22Rv1 (cell line): ENCODE data around the gene RWDD2A.

Experiments
- ZFX ChIP-seq: fragments of 450-650 bp; IDR thresholded peaks from 2 replicates; pipeline ENCODE4 v1.6.1; 2017; ENCODE audit warnings: antibody characterized with exemption, borderline replicate concordance
- TF ChIP-seq, protein P1 (sequence below): fragments of 450-650 bp; IDR thresholded peaks from 2 replicates; pipeline ENCODE4 v1.5.1; 2017; ENCODE audit warnings: mild to moderate bottlenecking

GRCh38 chr6:83190626-83191025 lies 2.5 kb upstream of the RWDD2A start:
- TF ChIP-seq, protein P1, sequence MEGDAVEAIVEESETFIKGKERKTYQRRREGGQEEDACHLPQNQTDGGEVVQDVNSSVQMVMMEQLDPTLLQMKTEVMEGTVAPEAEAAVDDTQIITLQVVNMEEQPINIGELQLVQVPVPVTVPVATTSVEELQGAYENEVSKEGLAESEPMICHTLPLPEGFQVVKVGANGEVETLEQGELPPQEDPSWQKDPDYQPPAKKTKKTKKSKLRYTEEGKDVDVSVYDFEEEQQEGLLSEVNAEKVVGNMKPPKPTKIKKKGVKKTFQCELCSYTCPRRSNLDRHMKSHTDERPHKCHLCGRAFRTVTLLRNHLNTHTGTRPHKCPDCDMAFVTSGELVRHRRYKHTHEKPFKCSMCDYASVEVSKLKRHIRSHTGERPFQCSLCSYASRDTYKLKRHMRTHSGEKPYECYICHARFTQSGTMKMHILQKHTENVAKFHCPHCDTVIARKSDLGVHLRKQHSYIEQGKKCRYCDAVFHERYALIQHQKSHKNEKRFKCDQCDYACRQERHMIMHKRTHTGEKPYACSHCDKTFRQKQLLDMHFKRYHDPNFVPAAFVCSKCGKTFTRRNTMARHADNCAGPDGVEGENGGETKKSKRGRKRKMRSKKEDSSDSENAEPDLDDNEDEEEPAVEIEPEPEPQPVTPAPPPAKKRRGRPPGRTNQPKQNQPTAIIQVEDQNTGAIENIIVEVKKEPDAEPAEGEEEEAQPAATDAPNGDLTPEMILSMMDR: no peak
- no peak for TF ChIP-seq ZFX
